GM18519 (cell line): Measurements from ENCODE around the gene GYPE.
"Not testable (repeated sequence)": the region's sequence is repeated elsewhere in the genome, so short reads cannot be mapped to it uniquely, and the experiment has no call there.

Source experiments
- ATAC-seq: cut with Tn5 transposase; IDR thresholded peaks from one replicate; pipeline ENCODE4 v1.9.1; 2021; ENCODE audit warnings: mild to moderate bottlenecking, moderate library complexity; ENCODE audit not compliant: unreplicated experiment, low FRiP score

The GYPE gene

DNA sequence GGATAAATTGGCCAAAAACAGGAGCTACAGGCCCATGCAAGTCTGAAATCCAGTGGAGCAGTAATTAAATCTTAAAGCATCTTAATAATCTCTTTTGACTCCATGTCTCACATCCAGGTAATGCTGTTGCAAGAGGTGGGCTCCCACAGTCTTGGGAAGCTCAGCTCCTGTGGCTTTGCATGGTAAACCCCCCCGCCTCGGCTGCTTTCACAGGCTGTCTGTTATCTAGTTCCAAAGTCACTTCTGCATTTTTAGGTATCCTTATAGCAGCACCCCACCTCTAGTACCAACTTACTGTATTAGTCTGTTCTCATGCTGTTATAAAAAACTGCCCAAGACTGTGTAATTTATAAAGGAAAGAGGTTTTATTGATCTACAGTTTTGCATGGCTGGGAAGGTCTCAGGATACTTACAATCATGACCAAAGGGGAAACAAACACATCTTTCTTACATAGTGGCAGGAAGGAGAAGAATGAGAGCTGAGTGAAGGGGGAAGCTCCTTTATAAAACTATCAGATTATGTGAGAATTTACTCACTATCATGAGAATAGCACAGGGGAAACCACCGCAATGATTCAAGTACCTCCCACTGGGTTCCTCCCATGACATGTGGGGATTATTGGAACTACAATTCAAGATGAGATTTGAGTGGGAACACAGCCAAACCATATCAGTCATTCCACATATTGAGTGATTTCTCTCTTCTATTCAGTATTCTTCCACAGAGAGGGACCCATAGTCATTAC is 34.7 kb downstream of the GYPE start:
- ATAC-seq, result not testable (repeated sequence)

DNA sequence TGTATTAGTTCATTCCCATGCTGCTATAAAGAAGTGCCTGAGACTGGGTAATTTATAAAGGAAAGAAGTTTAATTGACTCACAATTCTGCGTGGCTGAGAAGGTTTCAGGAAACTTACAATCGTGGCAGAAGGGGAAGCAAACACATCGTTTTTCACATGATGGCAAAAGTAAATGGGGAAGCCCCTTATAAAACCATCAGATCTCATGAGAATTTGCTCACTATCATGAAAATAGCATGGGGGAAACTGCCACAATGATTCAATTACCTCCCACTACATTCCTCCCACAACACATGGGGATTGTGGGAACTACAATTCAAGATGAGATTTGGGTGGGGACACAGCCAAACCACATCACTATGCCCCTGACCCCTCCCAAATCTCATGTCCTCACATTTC is 35.4 kb downstream of the GYPE start:
- ATAC-seq, result not testable (repeated sequence)

DNA sequence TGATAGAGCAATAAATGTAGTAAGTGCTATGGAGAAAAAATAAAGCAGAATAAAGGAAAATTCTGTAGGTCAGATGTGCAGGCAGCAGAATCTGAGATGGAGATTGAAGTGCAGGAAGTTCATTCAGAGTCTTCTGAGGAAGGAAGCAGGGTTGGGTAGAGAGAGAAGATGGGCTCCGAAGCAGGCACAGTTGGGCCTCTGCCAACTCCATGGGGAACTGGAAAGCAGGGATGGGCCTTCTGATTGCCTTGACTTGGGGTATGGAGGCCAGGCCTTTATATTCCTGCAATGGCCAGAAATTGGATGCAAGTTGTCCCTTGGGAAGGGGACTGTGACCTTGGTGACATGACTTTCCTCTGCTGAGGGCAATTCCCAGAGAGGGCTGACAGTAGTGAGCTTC is 42.6 kb downstream of the GYPE start:
- not testable (repeated sequence) for ATAC-seq

GRCh38 chr4:143858456-143858855 is 46.9 kb downstream of the GYPE start:
- no peak for ATAC-seq

GRCh38 chr4:143857391-143858336 is 47.7 kb downstream of the GYPE start:
- not testable (repeated sequence) for ATAC-seq

DNA sequence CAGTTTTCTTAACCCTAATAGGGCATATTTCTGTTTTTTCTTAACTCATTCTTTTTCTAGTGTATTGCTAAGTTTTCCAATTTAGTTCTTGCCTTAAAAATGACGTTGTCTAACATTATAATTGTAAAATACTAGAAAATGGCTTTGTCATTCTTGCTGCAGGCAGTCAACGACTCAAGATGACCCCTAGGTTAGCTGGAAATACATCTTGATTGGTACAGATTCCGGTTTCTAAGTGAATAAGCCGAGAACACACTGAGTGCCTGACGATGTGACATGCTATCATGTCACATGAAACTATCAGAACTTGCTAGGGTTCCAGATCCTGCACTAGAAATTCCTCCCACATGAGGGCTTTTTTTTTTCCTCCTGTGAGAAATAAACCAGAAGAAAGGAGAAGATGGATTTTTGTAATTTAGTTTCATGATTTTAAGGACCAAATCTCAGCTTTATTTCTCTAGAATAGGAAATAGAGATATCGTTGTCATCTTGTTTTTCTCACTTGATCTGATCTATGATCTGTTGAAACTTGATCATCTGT is 49.3 kb downstream of the GYPE start:
- not testable (repeated sequence) for ATAC-seq

DNA sequence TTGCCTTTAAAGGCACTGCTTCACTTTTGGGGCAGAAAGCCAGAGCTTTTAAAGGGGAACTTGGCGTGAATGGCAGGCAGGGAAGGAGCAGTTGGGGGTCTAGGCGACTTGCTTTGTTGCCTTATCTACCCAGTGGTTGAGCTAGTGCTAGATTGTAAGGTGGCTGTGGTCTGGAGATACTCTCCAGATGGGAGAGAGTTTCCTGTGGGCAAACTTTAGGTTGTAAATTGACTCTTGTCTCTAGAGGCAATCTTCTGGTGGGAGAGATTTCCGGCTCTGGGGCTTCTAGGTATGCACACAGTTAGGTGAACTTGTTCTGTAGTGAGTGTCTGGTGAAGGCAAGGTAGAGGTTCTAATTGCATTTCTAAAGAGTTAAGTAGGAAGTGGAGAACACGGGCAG is 50.7 kb downstream of the GYPE start:
- ATAC-seq, result peak; percentile 48

- not testable (repeated sequence) for ATAC-seq
Observed at GRCh38 chr4:143849296-143849695, 56.1 kb downstream of the GYPE start.

GRCh38 chr4:143843506-143843832 is 61.9 kb downstream of the GYPE start:
- ATAC-seq, result not testable (repeated sequence)

DNA sequence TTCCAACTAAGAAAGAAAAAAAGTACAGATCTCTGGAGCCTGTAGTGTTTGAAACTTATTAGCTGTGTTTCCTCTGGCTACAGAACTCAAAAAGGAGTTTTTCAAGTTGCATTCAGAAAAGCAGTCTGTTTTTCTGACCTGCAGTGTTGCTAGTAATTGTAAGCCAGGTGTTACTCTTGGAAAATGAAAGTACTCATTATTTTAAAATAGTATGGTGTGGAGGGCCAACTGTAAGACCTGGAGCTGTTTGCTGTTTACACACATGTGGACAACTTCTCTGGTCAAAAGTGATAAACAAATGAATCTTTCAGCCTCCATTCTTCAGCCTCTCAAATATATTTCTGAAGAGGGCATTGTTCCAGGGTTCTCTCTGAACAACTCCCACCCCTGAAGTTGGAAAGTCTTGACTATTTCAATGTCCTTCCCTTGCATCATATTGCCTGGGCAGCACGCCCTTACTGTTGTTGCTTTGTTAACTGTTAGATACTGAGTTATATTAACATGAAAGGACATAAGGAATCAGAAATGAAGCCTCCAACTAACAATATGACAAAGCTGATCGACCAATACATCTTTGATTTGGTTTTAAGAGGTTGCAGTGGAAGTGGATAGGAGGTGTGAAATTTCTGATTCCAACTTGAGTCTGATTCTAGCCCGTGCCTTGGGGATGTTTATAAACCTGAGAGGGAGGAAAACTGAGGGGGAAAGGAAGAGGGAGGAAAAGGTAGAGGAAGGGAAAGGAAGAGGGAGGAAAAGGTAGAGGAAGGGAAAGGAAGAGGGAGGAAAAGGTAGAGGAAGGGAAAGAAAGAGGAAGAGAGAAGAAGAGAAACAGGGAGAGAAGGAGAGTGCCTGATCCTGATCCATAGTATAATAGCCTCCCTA is 62.5 kb downstream of the GYPE start:
- ATAC-seq, result not testable (repeated sequence)

GRCh38 chr4:143839413-143839812 is 65.9 kb downstream of the GYPE start:
- ATAC-seq, result not testable (repeated sequence)

GRCh38 chr4:143834196-143834595 is 71.2 kb downstream of the GYPE start:
- ATAC-seq, result not testable (repeated sequence)

- not testable (repeated sequence) for ATAC-seq
Observed at GRCh38 chr4:143833676-143834075, 71.7 kb downstream of the GYPE start.

- not testable (repeated sequence) for ATAC-seq
Observed at GRCh38 chr4:143830576-143830975, 74.8 kb downstream of the GYPE start.

- ATAC-seq, result not testable (repeated sequence)
Observed at GRCh38 chr4:143829239-143829620, 76.1 kb downstream of the GYPE start.
